Measurements from ENCODE around the gene SORCS1.

Gene SORCS1

DNA sequence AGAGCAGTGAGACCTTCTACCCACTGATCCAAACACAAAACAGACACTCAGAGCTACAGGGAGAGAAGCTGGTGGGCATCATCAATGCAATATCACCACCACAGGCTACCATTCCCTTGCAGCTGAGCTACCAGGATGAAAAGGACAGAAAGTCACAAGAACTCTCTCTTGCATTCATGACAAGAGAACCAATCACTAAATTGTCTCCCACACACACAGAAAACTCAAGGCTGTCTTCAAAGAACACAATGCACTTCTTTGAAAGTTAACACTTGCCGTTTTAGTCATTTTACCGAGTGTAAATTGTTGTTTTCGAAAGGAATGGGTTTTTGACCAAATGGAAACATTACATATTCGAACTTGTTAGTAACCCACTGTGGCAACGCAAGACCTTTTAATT is 626.6 kb downstream of the SORCS1 start:
- no peak for TF ChIP-seq ZNF274 (IDR thresholded peaks at IDR 0.05; ENCODE audit: low read depth, low read length)
- no peak overlapping the region for H3K4me3 ChIP-seq (ENCODE audit: low read length)

DNA sequence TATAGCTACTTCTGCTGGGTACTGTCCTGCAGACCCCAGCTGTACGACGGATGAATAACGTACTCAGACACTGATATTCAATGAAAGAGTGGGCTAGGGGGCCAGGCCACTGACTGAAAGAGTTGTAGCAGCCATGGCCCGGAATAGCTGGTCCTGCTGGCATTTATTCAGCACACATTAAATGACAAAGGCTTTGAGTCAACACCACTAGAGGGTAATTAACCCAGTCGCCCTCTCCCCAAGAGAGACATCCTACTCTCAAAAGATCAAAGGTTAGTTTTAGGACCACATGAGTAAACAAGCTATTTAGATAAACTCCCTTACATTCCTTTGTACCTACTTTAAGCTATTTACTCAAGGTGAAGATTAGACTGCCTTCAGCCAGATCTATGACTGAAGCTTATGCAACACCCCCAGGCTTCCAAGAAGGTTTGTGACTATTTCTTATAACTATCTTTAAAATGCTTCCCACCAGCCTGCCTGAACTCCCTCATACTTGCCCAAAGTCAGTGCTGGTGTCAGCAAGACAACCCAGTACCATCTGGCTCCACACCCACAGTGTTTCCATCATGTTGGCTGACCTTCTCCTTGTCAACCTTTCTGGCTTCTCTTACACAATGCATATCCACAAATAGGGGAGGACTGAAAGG is 629.1 kb downstream of the SORCS1 start:
- H3K4me3 ChIP-seq (ENCODE audit: low read length) = no peak overlapping the region
- TF ChIP-seq ZNF274 (IDR thresholded peaks at IDR 0.05; ENCODE audit: low read depth, low read length) = no peak

DNA sequence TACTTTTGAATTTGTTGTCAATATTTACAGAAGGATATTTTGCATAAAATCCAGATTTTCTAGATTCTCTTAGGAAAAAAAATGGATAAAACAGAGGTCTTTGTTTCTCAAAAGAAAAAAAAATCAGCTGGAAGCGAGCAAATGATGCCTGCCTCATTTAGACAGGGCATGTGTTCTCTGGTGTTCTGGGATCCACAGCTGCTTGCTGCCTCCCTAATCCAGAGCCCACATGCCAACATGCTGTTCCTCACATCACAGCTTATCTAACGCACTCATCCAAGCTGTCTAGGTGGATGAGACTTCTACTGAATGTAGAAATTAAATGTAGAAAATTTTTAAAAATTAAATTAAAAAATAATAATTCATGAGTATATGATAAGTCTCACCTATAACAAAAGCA is 630.1 kb downstream of the SORCS1 start:
- no peak overlapping the region for H3K4me3 ChIP-seq (ENCODE audit: low read length)
- TF ChIP-seq ZNF274 (IDR thresholded peaks at IDR 0.05; ENCODE audit: low read depth, low read length) = no peak

DNA sequence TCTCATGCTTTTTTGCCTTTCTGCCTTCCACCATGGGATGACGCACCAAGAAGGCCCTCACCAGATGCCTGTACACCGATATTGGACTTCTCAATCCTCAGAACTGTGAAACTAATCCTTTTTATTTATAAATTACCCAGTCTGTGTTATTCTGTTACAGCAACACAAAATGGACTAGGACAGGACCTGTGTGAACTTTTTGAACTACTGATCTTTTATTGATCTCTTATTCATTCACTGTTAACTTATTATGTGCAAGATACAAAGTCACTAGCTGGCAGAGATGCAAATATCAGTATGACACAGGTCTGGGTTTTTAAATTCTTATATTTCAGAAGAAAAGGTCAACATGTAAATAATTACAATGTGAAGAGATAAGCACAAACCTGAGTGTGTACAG is 635.8 kb downstream of the SORCS1 start:
- no peak for TF ChIP-seq ZNF274 (IDR thresholded peaks at IDR 0.05; ENCODE audit: low read depth, low read length)
- no peak overlapping the region for H3K4me3 ChIP-seq (ENCODE audit: low read length)

DNA sequence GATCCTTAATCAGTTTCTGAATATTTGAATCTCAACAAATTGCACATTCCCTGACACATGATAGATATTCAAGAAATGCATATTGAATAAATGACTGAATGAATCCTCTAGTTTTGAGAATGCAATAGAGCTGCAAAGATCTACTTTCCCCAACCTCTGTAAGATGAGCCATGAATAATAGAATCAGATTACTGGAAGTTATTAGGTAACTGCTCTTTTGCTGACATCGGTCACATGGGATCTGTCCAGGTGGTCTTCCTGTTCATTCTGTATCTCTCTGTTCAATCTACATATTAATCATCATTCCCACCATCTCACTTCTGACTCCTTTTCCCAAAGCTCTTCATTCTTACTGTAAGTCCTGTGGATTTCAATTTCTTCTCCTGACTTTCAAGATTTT is 638.7 kb downstream of the SORCS1 start:
- no peak for TF ChIP-seq ZNF274 (IDR thresholded peaks at IDR 0.05; ENCODE audit: low read depth, low read length)
- H3K4me3 ChIP-seq (ENCODE audit: low read length) = no peak overlapping the region
